Activated CD8-positive, alpha-beta T cell treated with anti-CD3 and anti-CD28 coated beads, Interleukin-2, amount 10 ng/mL, durations not matched to agents 7 days and 5 days (primary cell): ENCODE measurements around the gene RASGRP2. TPM values are rescaled to one million over a fixed set of nuclear protein-coding genes. Genes with fewer than 3 reads are reported as not detected.

Source experiments
- total RNA-seq, 2 experiments: library from RNA; stranded (reverse); gene quantifications; one replicate each; pipeline ENCODE4 v1.2.3, GENCODE V29; 2021

Gene RASGRP2
- total RNA-seq, 2 experiments from 2014 or later: 101 to 115 TPM

Other genes with a start within 250 kb of the RASGRP2 start
- gene SLC22A11, start 188.2 kb downstream of the RASGRP2 start, total RNA-seq: not detected
- gene SLC22A12, start 152.9 kb downstream of the RASGRP2 start, total RNA-seq: not detected
- under 1 TPM; 0.13 to 0.34 TPM for gene NRXN2, start 20.9 kb downstream of the RASGRP2 start, total RNA-seq
- gene PYGM, start 15.8 kb upstream of the RASGRP2 start, total RNA-seq: 1 to 10 TPM; 2.9 to 4.7 TPM
- gene SF1, start 34.4 kb upstream of the RASGRP2 start, total RNA-seq: 100 to 1,000 TPM; 421 to 423 TPM
- 10 to 100 TPM; 84.2 to 90.2 TPM for gene MAP4K2, start 59.1 kb upstream of the RASGRP2 start, total RNA-seq
- 10 to 100 TPM; 32.9 to 34.0 TPM for gene MEN1, start 66.4 kb upstream of the RASGRP2 start, total RNA-seq
- 1 to 10 TPM in 1 of 2 experiments, under 1 TPM in 1; 0.61 to 1.2 TPM for gene CDC42BPG, start 100.5 kb upstream of the RASGRP2 start, total RNA-seq
- 100 to 1,000 TPM; 145 to 150 TPM for gene EHD1, start 134.5 kb upstream of the RASGRP2 start, total RNA-seq
- gene ATG2A, start 173.1 kb upstream of the RASGRP2 start, total RNA-seq: 10 to 100 TPM; 20.6 to 23.1 TPM
- 10 to 100 TPM; 13.7 to 14.0 TPM for gene PPP2R5B, start 180.5 kb upstream of the RASGRP2 start, total RNA-seq
- not detected for gene GPHA2, start 191.8 kb upstream of the RASGRP2 start, total RNA-seq
- gene MAJIN, start 228.0 kb upstream of the RASGRP2 start, total RNA-seq: not detected